Measurements from ENCODE around the gene RFT1.

- TF ChIP-seq CTCF (IDR thresholded peaks at IDR 0.05; ENCODE audit: extremely low read depth in 1 of 2, insufficient read depth in 1 of 2, low read depth in 1 of 2, low read length in 2 of 2) (no peak), POLR2A (IDR thresholded peaks at IDR 0.05; ENCODE audit: low read depth, low read length) (no peak)
These were observed 28.3 kb downstream of the RFT1 start for GRCh38 chr3:53101956-53102355.
